Endothelial cell of umbilical vein (primary cell): ENCODE data around the gene CD3G.

Experiments
- EZH2 ChIP-seq: IDR thresholded peaks from 2 replicates; pipeline ENCODE4 v1.6.1; 2012; ENCODE audit warnings: borderline replicate concordance, low read depth, mild to moderate bottlenecking, moderate library complexity, low read length, inconsistent platforms; ENCODE audit not compliant: severe bottlenecking
- MAX ChIP-seq: IDR thresholded peaks from 2 replicates; pipeline ENCODE4 v1.6.1; 2011; ENCODE audit not compliant: insufficient read depth, insufficient read length
- POLR2A ChIP-seq: IDR thresholded peaks from 2 replicates; pipeline ENCODE4 v1.6.1; 2012; ENCODE audit warnings: low read depth, mild to moderate bottlenecking, control low read depth, low read length
- POLR2AphosphoS5 ChIP-seq: IDR thresholded peaks from 2 replicates; pipeline ENCODE4 v1.6.1; 2012; ENCODE audit warnings: low read depth, mild to moderate bottlenecking, control low read depth, low read length, moderate library complexity; ENCODE audit not compliant: insufficient read depth
- TF ChIP-seq, protein P1 (sequence below), 2 donors: IDR thresholded peaks; 1 replicate in 1 of 2; 2 replicates in 1 of 2; pipeline ENCODE4 v1.5.1; 2011; ENCODE audit warnings: low read length in 2 of 2, mild to moderate bottlenecking in 2 of 2, moderate library complexity in 2 of 2, control low read depth in 1 of 2, inconsistent platforms in 1 of 2, low read depth in 1 of 2; ENCODE audit not compliant: insufficient read depth in 1 of 2; ENCODE audit errors: extremely low read depth in 1 of 2

GRCh38 chr11:118321386-118322082, 22.6 kb upstream of the CD3G start:
- no peak for TF ChIP-seq POLR2AphosphoS5
- TF ChIP-seq, protein P1, sequence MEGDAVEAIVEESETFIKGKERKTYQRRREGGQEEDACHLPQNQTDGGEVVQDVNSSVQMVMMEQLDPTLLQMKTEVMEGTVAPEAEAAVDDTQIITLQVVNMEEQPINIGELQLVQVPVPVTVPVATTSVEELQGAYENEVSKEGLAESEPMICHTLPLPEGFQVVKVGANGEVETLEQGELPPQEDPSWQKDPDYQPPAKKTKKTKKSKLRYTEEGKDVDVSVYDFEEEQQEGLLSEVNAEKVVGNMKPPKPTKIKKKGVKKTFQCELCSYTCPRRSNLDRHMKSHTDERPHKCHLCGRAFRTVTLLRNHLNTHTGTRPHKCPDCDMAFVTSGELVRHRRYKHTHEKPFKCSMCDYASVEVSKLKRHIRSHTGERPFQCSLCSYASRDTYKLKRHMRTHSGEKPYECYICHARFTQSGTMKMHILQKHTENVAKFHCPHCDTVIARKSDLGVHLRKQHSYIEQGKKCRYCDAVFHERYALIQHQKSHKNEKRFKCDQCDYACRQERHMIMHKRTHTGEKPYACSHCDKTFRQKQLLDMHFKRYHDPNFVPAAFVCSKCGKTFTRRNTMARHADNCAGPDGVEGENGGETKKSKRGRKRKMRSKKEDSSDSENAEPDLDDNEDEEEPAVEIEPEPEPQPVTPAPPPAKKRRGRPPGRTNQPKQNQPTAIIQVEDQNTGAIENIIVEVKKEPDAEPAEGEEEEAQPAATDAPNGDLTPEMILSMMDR (IDR thresholded peaks at IDR 0.05; ENCODE audit: extremely low read depth in 1 of 2, insufficient read depth in 1 of 2, low read depth in 1 of 2, low read length in 2 of 2): no peak
- no peak for TF ChIP-seq POLR2A
- no peak for TF ChIP-seq MAX
- TF ChIP-seq EZH2: no peak
